NCI-H146 treated with DMSO at 0.1 percent for 48 hours (cell line): ENCODE measurements around the gene NCOA3.
"Not testable (repeated sequence)": the region's sequence is repeated elsewhere in the genome, so short reads cannot be mapped to it uniquely, and the experiment has no call there.

Source experiments
- DNase-seq: peaks from one replicate; lab custom pipeline; 2025; ENCODE audit not compliant: unreplicated experiment; lab: John Stamatoyannopoulos, UW

Gene NCOA3

GRCh38 chr20:47500554-47500953, 1.1 kb upstream of the NCOA3 start:
- no peak for DNase-seq

- no peak for DNase-seq
Measured at GRCh38 chr20:47501116-47501481, 588 bp upstream of the NCOA3 start.

GRCh38 chr20:47502271-47503239, 868 bp downstream of the NCOA3 start:
- DNase-seq, result peak; percentile 64

GRCh38 chr20:47503685-47504084, 2.0 kb downstream of the NCOA3 start:
- no peak for DNase-seq

GRCh38 chr20:47506335-47506734, 4.6 kb downstream of the NCOA3 start:
- DNase-seq, result no peak

- DNase-seq, result no peak
Measured at GRCh38 chr20:47506850-47507249, 5.2 kb downstream of the NCOA3 start.

GRCh38 chr20:47507275-47507981, 5.7 kb downstream of the NCOA3 start:
- DNase-seq, result not testable (repeated sequence)

- no peak for DNase-seq
Measured at GRCh38 chr20:47508278-47508677, 6.6 kb downstream of the NCOA3 start.

- DNase-seq, result no peak
Measured at GRCh38 chr20:47509104-47509661, 7.5 kb downstream of the NCOA3 start.

- no peak for DNase-seq
Measured at GRCh38 chr20:47509685-47510084, 8.0 kb downstream of the NCOA3 start.

- no peak for DNase-seq
Measured at GRCh38 chr20:47515843-47516242, 14.2 kb downstream of the NCOA3 start.

GRCh38 chr20:47521059-47521808, 19.5 kb downstream of the NCOA3 start:
- DNase-seq, result no peak

GRCh38 chr20:47524015-47524784, 22.5 kb downstream of the NCOA3 start:
- no peak for DNase-seq

- DNase-seq, result no peak
Measured at GRCh38 chr20:47527004-47527800, 25.5 kb downstream of the NCOA3 start.

- no peak for DNase-seq
Measured at GRCh38 chr20:47529840-47530239, 28.2 kb downstream of the NCOA3 start.

- no peak for DNase-seq
Measured at GRCh38 chr20:47531458-47531857, 29.8 kb downstream of the NCOA3 start.

GRCh38 chr20:47532002-47532401, 30.3 kb downstream of the NCOA3 start:
- DNase-seq, result no peak

GRCh38 chr20:47533518-47534062, 31.9 kb downstream of the NCOA3 start:
- DNase-seq, result no peak

- DNase-seq, result no peak
Measured at GRCh38 chr20:47534405-47534804, 32.7 kb downstream of the NCOA3 start.
